Body of pancreas (tissue), 4 donors: ENCODE data around the gene PML.
"Not testable (repeated sequence)": the region's sequence is repeated elsewhere in the genome, so short reads cannot be mapped to it uniquely, and the experiment has no call there.

Experiments
- CTCF ChIP-seq, 7 experiments: fragments of 450-650 bp in 4 of 7; fragments of 200-600 bp in 3 of 7; sonication (generic) in 3 of 7; IDR thresholded peaks; one replicate each; pipeline ENCODE4 v1.5.1; 2016 to 2019; ENCODE audit warnings: antibody characterized with exemption in 7 of 7
- POLR2A ChIP-seq, 3 donors: fragments of 450-650 bp; IDR thresholded peaks; one replicate each; pipeline ENCODE4 v1.6.1; 2016; ENCODE audit warnings: antibody characterized with exemption in 3 of 3, mild to moderate bottlenecking in 2 of 3

DNA sequence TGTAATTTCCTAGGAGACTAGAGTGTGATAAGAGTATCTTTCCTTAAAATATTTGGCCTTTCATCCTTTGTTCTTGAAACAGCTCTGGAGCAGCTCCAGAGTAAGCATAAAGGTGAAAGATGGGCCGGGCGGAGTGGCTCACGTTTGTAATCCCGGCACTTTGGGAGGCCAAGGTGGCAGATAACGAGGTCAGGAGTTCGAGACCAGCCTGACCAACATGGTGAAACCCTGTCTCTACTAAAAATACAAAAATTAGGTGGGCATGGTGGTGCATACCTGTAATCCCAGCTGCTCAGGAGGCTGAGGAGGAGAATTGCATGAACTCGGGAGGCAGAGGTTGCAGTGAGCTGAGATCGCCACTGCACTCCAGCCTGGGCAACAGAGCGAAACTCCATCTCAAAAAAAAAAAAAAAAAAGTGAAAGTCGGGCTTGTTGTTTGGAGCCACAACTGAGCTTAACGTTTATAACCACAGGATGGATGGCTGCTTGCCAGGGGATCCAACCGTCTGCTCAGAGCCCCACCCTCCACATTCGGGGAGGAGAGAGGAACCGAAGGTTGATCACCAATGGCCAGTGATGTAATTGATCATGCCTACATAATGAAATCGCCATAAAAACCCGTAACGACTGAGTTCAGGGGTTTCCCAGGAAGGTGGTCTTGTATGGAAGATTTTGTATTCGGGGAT, 18.9 kb upstream of the PML start:
- TF ChIP-seq POLR2A, CTCF (IDR thresholded peaks at IDR 0.05): not testable (repeated sequence)
